Right lung (tissue), 5 donors: Measurements from ENCODE around the gene ATXN1. TPM values are rescaled to one million over a fixed set of nuclear protein-coding genes. Genes with fewer than 3 reads are reported as not detected.

Experiments
- DNase-seq, 2 donors: peaks; one replicate each; pipeline ENCODE4 v3.0.0-alpha.2; 2013
- polyA plus RNA-seq, 5 donors: library from polyadenylated mRNA; unstranded; fragments of 120-200 nt; gene quantifications; one replicate each; pipeline versions ENCODE4 v1.2.1 to v1.2.3, GENCODE V29; 2013; ENCODE audit warnings: inconsistent platforms in 1 of 5, low replicate concordance in 1 of 5; ENCODE audit not compliant: insufficient read length in 5 of 5, insufficient read depth in 1 of 5

ATXN1 gene
- polyA plus RNA-seq, 5 donors: 17.6 to 28.3 (median 25.1) TPM

DNA sequence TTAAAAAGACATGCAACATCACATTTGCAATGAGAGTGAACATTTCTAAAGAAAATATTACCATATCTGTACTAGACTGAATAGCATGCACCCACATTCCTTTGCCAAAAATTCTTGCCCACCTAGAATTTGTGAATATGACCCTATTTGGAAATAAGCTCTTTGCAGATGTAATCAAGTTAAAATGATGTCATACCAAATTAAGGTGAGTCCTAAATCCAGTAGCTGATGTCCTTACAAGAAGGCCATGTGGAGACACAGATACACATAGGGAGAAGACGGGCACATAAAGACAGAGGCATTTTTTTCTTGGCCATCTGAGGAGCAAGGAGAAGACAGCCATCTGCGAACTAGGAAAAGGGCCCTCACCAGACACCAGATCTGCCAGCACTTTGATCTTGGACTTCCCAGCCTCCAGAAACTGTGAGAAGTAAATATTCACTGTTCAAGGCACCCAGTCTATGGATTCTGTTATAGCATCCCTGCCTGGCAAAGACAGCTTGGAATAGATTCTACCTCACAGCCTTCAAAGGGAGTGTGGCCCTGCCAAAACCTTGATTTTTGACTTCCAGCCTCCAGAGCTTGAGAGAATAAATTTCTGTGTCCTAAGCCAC lies 22.8 kb upstream of the ATXN1 start:
- DNase-seq: no peak

DNA sequence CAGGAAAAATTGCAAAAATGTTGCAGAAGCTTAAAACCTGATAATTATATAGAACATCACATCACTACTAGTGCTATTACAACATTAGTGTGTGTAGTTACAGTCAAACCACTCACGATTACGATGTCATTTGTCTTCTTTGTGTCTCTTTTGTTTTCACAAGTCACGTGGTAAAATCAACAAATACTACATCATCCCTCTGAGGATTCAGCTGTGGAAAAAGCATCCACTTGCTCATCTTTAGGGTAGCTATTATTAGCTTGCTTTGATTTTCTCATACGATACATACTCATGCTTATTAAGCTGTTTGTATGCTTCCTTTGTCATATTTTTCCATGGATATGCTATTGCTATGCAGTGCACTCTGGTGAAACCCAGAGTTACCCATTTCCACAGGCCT lies 22.2 kb upstream of the ATXN1 start:
- no peak for DNase-seq

DNA sequence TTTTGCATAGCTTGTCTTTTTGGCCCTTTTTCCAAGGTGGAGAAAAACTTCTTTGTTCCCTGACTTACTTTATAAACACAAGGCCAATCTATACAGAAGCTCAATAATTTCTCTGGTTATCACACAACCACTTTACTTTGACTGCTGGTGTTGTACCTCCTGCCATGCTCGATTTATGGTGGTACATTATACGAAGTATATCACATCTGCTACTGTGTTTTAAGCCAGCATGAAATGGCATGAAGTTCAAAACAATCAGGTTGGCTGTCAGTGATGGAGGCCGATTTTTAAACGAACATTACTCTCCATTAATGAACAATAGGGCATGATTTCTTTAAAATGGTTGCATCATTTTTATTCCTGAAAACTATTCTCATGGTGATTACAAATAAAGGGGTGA lies 21.0 kb upstream of the ATXN1 start:
- no peak for DNase-seq

DNA sequence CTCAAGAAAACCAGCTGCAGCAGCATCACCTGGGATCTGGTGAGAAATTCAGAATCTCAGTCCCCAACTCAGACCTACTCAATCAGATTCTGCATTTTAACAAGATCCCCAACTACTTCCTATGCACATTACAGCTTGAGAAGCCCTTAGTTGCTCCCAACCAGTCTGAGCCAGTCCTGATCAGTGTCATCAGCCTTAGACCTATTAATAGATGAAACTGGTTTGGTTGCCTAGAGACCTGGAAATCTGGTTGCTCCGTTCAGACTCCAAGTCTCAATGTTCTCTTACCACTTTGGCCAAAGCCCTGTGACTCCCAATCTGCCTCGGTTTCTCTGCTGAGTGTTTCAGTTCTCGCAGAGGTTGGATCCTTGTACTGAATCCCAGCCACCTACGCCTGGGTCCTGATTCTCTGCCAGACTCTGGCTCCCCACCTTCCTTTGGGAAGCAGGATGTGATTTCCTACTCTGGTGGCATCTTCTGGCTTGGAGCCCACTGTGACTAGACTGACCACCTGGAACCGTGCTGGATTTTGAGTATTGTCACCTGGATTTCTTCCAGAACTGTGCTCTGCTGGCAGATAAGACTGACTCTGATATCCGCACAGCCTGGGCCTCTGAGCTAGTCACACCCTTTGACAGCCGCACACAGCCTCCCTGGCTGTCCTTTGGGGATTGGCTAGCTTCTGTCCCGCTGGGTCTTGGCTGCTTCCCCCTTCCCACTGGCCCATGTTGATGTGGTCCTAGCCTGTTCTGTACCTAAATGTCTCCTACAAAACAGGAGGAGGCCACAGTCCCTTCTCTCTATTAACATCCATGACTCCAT lies 20.3 kb upstream of the ATXN1 start:
- no peak for DNase-seq

DNA sequence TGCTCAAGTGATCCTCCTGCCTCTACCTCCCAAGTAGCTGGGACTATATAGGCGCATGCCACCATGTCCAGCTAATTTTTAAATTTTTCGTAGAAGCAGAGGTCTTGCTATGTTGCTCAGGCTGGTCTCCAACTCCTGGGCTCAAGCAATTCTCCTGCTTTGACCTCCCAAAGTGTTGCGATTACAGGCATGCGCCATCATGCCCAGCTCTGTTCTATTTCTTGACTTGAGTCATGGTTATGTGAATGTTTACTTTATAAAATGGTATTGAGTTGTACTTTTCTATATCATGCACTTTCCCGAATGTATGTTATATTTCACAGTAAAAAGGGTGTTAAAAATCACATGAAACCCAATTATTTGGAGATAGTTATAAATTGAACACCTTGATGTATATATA lies 17.3 kb upstream of the ATXN1 start:
- DNase-seq: no peak

DNA sequence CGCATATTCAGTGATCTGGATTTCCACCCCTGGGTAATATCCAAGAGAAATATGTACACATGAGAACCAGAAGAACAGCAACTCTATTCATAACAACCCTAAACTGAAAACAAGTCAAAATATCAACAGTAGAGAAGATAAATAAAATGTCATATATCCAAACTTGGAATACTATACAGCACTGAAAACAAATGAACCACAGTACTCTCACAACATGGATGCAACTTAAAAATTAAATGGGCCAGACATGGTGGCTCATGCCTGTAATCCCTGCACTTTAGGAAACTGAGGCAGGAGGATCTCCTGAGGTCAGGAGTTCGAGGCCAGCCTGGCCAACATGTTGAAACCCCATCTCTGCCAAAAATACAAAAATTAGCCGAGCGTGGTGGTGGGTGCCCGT lies 16.5 kb upstream of the ATXN1 start:
- no peak for DNase-seq

DNA sequence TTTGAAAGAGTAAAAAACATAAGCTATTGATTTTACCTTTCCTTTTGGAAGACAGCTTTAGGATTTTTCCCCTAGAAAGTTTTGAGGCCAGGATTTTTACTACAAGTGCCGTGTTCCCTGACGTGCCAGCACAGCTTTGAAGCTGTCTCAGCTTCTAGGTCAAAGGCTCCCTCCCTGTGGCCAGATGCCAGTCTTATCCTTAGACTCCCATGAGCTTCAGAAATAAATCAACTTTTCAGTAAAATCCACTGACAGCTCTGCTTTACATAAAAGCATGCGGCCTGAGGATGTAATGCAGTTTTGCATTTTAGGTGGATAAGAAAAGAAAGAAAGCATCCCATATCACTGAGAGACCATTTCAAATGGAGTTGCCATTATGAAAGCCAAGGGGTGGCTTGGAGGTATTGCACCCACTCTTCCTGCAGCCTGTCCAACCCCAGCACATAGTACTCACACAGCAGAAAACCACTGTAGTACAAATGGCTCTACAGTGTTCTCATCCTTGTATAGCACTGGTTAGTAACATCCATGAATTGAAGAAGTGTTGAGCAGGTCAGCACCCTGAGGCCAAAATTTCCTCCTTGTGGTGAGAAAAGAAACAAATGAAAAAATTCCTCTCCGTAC lies 15.2 kb upstream of the ATXN1 start:
- no peak for DNase-seq

DNA sequence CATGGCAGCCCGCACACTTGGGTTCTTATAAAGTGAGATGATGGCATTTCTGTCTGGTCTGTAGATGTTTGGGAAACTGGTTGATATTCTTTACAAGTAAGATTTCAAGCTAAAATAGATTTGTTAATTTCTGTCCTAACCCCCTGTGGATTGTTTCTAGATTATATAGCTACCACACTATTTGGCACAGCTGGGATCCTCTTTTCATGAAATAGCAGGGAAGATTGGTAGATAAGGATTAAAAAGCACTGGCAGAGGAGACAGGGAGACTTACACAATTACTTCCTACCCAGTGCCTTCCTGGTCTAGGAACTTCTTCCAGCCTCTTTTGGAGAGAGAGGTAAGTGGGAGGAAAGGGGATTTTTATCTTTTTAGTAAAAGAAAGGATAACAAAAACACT lies 13.2 kb upstream of the ATXN1 start:
- DNase-seq: no peak

DNA sequence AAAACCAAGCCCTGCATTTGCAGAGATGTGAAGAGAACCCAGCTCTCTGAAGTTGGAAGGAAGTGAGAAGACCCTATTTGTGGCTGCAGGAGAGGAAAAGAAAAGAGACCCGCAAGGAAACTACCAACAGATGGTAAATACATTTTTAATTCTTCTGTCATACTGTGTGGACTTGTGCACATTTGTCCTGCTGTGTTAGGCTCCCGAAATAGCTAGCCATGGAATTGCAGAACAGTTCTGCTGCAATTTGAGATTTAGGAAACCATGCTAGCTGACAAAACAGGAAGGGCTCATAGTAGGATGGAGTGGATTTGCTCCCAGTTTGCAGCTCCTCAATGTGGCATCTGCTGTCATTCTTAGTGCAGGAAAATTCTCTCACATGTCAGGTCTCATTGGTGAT lies 12.1 kb upstream of the ATXN1 start:
- DNase-seq: no peak

DNA sequence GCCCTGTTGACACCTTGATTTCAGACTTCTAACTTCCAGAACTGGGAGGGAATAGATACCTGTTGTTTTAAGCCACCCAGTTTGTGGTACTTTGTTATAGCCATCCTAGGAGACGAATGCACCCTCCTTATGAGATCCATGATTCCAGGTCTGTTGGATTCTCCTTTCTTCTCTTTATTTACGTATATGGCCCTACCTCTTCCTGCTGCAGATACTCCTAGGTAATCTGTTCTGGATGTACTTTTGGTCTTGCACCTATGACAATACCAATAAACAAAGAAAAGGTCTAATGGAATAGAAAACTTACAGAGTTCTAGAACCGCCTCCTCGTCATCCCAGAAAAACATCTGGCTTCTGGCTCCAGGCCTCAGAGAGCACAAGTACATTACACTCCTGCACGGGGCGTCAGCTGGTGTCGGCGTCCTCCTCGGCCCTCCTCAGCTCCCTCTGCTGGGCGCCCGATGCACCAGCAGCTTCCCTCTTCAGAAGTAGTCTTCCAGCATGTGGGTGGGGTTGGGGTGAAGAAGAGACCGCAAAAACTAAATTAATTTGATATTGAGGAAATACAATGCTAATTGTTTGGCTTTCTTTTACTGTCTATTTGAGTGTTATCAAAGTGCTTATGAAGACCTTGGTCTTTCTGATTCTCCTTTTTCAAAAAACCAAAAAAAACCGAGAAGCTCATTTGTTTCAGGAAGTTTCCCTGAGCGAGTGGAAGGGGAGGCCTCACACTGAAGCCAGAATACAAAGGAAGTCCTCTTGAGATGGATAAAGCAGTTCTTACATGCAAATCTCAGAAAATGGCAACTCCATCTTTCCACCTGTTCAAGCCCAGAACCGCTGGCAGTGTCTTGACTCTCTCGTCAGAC lies 9.7 kb upstream of the ATXN1 start:
- no peak for DNase-seq

DNA sequence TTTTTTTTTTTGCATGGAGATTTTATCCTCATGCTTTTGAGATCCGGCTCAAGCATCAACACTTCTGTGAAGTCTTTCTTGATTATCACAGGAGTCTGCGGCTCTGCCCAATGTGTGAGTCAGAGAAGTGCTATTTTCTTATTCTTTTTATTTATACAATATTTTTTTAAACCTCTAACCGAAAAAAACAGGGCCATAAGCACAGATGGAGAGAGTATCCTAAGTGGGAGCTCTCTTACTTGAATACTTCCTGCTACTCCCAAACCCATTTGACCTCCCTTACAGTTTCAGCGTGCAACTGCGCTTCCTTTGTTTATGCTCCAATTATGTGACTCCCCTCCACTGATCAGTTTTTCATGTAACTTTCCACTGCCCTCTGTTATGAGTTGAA lies 8.7 kb upstream of the ATXN1 start:
- DNase-seq: no peak

DNA sequence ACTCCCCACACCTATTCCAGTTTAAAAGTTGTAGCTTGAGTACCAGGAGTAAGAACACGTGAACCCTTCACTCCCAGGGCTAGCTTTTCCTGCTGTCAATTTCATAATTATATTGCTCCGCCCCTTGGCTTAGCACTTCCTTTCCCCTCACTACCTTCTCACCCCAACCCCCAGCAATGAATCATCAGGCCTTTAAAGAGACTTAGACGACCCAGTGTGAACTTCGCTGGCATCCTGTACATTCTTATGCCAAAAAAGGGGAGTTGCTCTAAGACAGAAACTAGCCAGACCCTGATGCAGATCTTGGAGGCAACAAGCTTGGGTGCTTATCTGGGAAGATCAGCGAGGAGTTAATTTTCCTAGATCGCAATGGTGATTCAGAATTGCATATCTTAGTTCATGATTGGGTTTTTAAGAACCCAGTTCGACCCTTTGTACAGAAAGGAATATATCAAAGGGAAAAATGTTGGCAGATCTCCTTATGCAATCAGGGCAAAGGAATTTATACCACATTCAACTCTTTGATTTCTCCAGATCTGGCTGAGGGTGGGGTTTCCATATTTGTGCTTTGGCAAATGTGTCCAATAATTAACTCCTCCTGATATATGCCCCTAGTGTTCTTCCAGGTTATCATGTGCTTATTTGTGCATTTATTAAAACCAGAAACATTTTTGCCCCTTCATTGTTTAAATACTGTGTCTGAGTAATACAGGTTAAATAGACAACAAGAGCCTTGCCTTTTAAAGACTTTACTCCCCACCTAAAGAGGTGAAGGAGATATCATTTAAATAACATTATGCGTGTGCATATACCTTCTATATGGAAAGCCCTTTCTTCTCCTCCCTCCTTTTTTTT lies 8.1 kb upstream of the ATXN1 start:
- no peak for DNase-seq

DNA sequence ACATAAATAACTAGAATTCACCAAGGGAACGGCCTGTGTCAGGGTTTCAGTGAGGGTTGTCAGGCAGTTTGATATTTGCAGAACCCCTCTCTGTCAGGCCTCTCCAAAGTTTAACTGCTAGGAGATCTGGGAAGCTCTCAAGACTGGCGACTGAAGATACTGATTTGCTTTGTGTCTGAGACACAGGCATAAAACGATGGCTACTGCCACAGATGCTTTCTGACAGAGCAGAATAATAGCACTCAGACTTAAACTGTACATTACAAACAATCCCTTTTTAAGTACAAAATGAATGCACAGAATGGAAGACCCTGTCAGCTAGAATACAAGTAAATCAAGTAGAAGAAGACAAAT lies 7.2 kb upstream of the ATXN1 start:
- DNase-seq: no peak

DNA sequence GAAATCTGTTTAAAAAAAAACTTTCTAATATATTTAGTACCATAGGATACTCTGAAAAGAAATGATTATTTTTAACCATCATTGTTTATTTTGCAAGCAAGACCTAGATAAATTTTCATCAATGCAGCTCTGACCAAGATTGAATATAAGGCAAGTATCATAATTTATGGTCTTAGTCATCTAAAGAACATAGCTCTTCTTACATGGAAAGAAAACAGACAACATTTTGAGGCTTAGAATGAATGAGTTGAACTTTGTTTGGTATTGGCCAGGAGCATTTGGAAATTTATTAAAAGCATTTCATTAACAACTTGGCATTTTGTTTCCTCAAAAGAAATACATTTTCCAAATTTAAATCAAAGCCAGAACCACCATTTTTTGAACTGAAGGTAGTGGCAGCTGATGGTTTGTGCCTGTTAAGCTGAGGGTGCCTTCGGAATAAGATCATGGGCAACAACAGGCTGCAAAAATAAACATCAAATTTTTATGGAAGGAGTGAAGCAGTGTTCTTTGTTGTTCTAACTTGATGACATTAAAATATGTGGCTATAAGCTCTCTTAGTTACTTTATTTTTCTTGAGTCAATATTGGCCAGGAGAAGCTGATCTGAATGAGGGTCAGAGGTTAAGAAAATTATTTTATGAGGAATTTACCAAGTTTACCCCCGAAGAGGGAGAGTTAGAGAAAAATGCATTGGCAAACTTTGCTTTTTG lies 6.7 kb upstream of the ATXN1 start:
- no peak for DNase-seq

DNA sequence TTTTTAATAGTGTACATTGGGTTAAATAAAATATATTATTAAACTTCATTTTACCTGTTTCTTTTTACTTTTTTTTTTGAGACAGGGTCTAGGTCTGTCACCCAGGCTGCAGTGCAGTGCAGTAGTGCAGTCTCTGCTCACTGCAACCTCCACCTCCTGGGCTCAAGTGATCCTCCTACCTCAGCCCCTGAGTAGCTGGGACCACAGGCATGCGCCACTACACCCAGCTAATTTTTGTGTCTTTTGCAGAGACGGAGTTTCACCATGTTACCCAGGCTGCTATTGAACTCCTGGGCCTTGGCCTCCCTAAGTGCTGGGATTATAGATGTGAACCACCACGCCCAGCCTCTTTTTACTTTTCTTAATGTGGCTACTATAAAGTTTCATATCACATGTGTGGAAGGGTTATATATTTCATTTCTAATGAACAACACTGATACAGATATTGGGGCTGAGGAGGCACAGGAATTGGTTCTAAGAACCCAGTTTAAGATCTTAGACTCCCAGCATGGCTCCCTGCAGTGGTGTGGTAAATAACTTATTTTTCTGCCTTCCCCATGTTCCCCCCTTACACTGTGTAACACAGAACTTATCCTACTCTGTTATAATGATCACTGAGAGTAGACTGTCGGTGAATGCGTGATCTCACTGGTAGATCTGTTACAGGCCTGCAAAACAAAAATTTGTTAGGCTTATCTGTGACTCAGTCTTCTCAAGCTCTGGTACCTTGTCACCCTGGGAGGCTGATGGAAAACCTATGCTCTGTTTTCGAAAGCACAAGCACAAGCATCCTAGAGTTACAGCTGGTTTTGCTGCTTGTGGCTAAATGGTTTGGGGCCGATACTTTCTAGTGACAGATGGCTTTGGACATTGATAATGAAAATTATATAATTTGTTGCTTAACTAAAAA lies 5.8 kb upstream of the ATXN1 start:
- DNase-seq: no peak

DNA sequence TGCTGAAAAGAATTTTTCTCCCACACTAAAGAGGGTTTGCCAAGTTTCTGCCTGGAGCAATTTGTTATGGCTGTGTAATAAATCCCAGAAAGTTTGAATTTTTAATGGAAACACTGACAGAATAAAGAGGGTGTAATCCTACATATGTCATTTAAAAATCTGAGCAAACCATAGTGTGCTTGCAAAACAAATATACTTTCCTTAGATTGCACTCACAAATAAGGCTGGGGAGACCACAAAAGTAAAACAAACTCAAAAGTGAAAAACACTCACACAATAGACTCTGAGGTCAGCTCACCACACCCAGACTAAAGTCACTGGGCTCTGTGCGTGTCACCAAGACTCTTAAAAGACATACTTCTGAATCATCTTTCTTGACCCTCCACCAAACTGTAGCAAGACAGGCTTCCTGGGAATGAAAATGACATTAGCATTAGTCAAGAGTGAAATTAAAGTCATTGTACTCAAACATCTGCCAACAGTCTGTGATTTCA lies 4.8 kb upstream of the ATXN1 start:
- DNase-seq: no peak

DNA sequence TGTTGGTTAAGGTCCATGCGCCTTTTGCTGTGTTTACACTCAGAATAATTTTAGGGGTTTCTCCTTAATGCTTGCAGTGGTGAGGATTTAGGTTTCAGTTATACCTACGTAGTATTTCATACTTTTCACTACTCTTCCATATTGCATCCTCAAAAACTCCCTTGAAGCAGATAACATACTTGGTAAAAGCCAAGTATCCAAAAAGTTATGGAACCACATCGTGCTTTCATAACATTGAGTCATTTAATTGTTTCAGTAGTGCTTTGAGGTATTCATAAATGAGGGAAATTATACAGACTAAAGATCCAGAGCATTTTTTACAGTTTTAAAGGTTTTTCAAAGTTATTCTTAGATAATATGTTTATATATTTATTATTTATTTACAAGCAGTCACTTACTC lies 4.0 kb upstream of the ATXN1 start:
- no peak for DNase-seq

DNA sequence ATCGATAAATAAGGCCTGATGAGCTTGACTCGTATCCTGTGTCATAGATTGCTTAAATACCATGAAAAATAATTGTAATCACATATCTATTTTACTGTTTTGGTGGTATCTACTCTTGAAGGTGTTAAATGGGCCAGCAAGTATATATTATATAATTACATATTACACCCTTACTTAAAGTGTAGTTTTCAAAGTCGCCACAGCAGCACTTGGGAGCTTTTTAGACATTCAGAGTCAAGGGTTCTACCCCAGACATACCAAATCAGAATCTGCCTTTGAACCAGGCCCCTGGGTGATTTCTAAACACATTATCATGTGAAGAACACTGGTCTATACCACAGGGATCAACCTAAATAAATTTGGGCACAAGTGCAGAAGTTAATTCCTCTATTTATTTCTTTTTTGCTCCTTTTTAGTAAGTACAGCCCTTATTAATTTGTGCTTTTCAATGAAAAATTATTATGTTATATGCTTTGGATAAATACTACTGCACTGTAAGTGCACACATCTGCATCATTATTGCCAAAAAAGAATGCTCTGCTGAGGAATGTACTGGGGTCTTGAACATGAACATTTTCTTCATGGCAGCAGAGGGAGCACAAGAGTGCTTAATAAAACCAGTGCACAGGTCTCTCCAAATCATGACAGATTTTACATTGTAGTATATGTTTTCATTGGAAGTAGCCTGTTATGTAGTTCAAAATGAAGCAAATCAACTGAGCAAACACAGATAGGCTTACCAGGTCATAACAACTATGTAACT lies 3.1 kb upstream of the ATXN1 start:
- no peak for DNase-seq
